Kidney (tissue), 14 donors: Measurements from ENCODE around the gene MRPL14. TPM values are rescaled to one million over a fixed set of nuclear protein-coding genes. Genes with fewer than 3 reads are reported as not detected.

Experiments
- DNase-seq, 5 donors: peaks; one replicate each; pipeline ENCODE4 v3.0.0-alpha.2; 2013 to 2020
- FAIRE-seq: peaks from 2 replicates; lab custom pipeline; 2012; peaks lifted over from hg19 to GRCh38; lab: Jason Lieb, UNC
- H3K27ac ChIP-seq, 2 donors: one replicate each; pipeline ENCODE4 v1.7.0; 2013; ENCODE audit warnings: low read depth in 2 of 2, low read length in 2 of 2, inconsistent platforms in 1 of 2
- H3K27me3 ChIP-seq: one replicate; pipeline ENCODE4 v1.7.1; 2013; ENCODE audit warnings: low read length, inconsistent platforms; ENCODE audit not compliant: control insufficient read depth, insufficient read depth
- H3K36me3 ChIP-seq, 3 donors: one replicate each; pipeline versions ENCODE4 v1.7.0 to v1.7.1; 2013; ENCODE audit warnings: low read length in 3 of 3, control low read depth in 1 of 3, inconsistent platforms in 1 of 3; ENCODE audit not compliant: insufficient read depth in 3 of 3, control insufficient read depth in 2 of 3
- H3K4me1 ChIP-seq, 3 donors: one replicate each; pipeline versions ENCODE4 v1.7.0 to v1.7.1; 2013; ENCODE audit warnings: low read length in 3 of 3, inconsistent platforms in 1 of 3, low read depth in 1 of 3; ENCODE audit not compliant: control insufficient read depth in 2 of 3, insufficient read depth in 2 of 3
- H3K4me3 ChIP-seq, 3 donors: one replicate each; pipeline versions ENCODE4 v1.7.0 to v1.8.1; 2013; ENCODE audit warnings: low read length in 3 of 3, control low read depth in 1 of 3, inconsistent platforms in 1 of 3
- H3K9ac ChIP-seq, 3 donors: one replicate each; pipeline versions ENCODE4 v1.7.0 to v1.7.1; 2013; ENCODE audit warnings: low read length in 3 of 3, control low read depth in 1 of 3, inconsistent platforms in 1 of 3
- H3K9me3 ChIP-seq, 3 donors: one replicate each; pipeline versions ENCODE4 v1.7.0 to v1.7.1; 2013; ENCODE audit warnings: low read length in 3 of 3, control low read depth in 1 of 3, inconsistent platforms in 1 of 3; ENCODE audit not compliant: control insufficient read depth in 2 of 3, insufficient read depth in 1 of 3
- CTCF ChIP-seq: IDR thresholded peaks from 3 replicates; pipeline ENCODE4 v1.5.1; 2012; ENCODE audit warnings: mild to moderate bottlenecking, moderate library complexity, borderline replicate concordance; ENCODE audit not compliant: insufficient read depth; ENCODE audit errors: extremely low read depth
- intact Hi-C: fragments of 100-400 bp; cut with DNase I; formaldehyde crosslinking; loops from one replicate; pipeline ENCODE4 v1.11.1; 2022
- polyA plus RNA-seq: library from polyadenylated mRNA; stranded (reverse); fragments of 350-450 nt; fragmentation: Illumina TruSeq; extraction: RNeasy Lipid Tissue Mini Kit (QIAGEN cat#74804); gene quantifications from one replicate; pipeline ENCODE4 v1.2.3, GENCODE V29; 2014; ENCODE audit warnings: low read depth, low replicate concordance; ENCODE audit not compliant: insufficient read depth
- total RNA-seq: library from RNA; stranded (reverse); fragmentation: NEBNext Ultra II Directional; extraction: Animal tissue kit (Norgen Biotek cat#: 25700); gene quantifications from one replicate; pipeline ENCODE4 v1.2.1, GENCODE V29; 2021
- donor health status: control.
- donor health status: control.
- donor health status: control.
- donor health status: control.
- donor health status: control.
- donor health status: DM: yes; HTN: yes; CAD: no.
- donor health status: Normal renal cell carcinoma (clear cell type).

Gene MRPL14
- total and polyA plus RNA-seq, 2 donors from 2014 or later: 27.9 to 71.5 TPM

GRCh38 chr6:44116641-44117382 is 10.4 kb downstream of the MRPL14 start:
- H3K27ac ChIP-seq: no peak overlapping the region
- no peak overlapping the region for H3K9ac ChIP-seq
- TF ChIP-seq CTCF: no peak
- peaks cover 8 to 9% (median 9%) of the 10 kb centered on the region in 3 donors for H3K36me3 ChIP-seq
- intact Hi-C loops: no loop called here
- DNase-seq: no peak
- H3K4me1 ChIP-seq: peaks cover 0 to 2% (median 0%) of the 10 kb centered on the region in 3 donors
- no peaks in the 10 kb centered on the region for H3K27me3 ChIP-seq
- no peak overlapping the region for H3K4me3 ChIP-seq
- no peaks in the 10 kb centered on the region for H3K9me3 ChIP-seq
- FAIRE-seq: no peak

- H3K27me3 ChIP-seq: no peaks in the 10 kb centered on the region
- H3K9ac ChIP-seq: no peak overlapping the region
- no peak overlapping the region for H3K4me3 ChIP-seq
- no peaks in the 10 kb centered on the region for H3K9me3 ChIP-seq
- H3K27ac ChIP-seq: no peak overlapping the region
- H3K36me3 ChIP-seq: peaks cover 9 to 12% (median 9%) of the 10 kb centered on the region in 3 donors
- TF ChIP-seq CTCF: no peak
- no peak for DNase-seq
- intact Hi-C loops: no loop called here
- no peak for FAIRE-seq
- peaks cover 0 to 2% (median under 1%) of the 10 kb centered on the region in 3 donors for H3K4me1 ChIP-seq
Observed at GRCh38 chr6:44115866-44116265, 11.4 kb downstream of the MRPL14 start.

- no peaks in the 10 kb centered on the region for H3K9me3 ChIP-seq
- no peak overlapping the region for H3K27ac ChIP-seq
- DNase-seq (no peak), FAIRE-seq (no peak)
- no peak overlapping the region for H3K4me3 ChIP-seq
- no peaks in the 10 kb centered on the region for H3K27me3 ChIP-seq
- no peak for TF ChIP-seq CTCF
- intact Hi-C loops: no loop called here
- H3K4me1 ChIP-seq: peaks cover 0 to 5% (median 2%) of the 10 kb centered on the region in 3 donors
- no peak overlapping the region for H3K9ac ChIP-seq
- H3K36me3 ChIP-seq: peaks cover 9 to 13% (median 12%) of the 10 kb centered on the region in 3 donors
Observed at GRCh38 chr6:44113414-44113813, 13.8 kb downstream of the MRPL14 start.
